Measurements from ENCODE around the gene SPAG5. TPM values are rescaled to one million over a fixed set of nuclear protein-coding genes. Genes with fewer than 3 reads are reported as not detected.
"Not testable (repeated sequence)": the region's sequence is repeated elsewhere in the genome, so short reads cannot be mapped to it uniquely, and the experiment has no call there.

Gene SPAG5
- total and polyA plus RNA-seq, 3 experiments from 2014 or later, result 3.5 to 79.7 (median 77.8) TPM

DNA sequence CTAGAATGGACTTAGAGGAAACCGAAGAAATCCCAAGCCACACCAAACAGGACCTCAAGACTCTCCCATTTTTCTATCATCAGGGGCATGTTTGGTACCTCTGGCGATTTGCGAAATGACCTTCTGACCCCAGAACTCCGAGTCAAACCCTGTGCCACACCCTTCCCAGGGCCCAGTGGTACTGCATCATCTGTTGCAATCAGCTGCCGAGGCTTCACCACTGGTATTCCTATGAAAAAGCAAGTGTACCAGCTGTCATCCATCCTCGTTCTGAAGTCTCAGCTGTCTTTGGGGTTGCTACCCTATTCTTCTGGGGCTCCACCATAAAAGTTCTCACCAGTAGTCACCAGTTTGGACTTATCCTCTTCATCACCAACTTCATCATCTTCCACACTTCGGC lies 17.5 kb upstream of the SPAG5 start:
- H3K9me3 Mint-ChIP-seq, result no peaks in the 10 kb centered on the region
- H3K36me3 Mint-ChIP-seq, result peaks cover 0 to 86% (median 10%) of the 10 kb centered on the region in 3 donors
- Histone ChIP-seq H3K4me3 (ENCODE audit: low read length) (no peak overlapping the region), H3K4me1 (ENCODE audit: insufficient read depth, low read length) (no peaks in the 10 kb centered on the region), H3K27ac (ENCODE audit: low read depth, low read length) (no peak overlapping the region), H3K27me3 (ENCODE audit: insufficient read depth, low read length, poor library complexity, severe bottlenecking) (no peaks in the 10 kb centered on the region), H3K9me3 (ENCODE audit: low read length) (no peaks in the 10 kb centered on the region), H3K36me3 (ENCODE audit: insufficient read depth, low read length) (peaks cover 53% of the 10 kb centered on the region)
- CTCF ChIA-PET, result no interaction called here
- peaks cover 0 to 6% (median 0%) of the 10 kb centered on the region in 3 donors for H3K4me1 Mint-ChIP-seq
- POLR2A ChIA-PET, result interaction anchor here (0.7 kb wide), 1 partner anchor 126 kb away, joined by 3 read pairs; no protein-coding TSS in a partner anchor
- DNase-seq, result no peak
- H3K27ac Mint-ChIP-seq, result peak overlapping the region in 3 of 8 donors; percentile 4 to 82 (median 50)
- no peak overlapping the region for H3K4me3 Mint-ChIP-seq
- no peaks in the 10 kb centered on the region for H3K27me3 Mint-ChIP-seq

DNA sequence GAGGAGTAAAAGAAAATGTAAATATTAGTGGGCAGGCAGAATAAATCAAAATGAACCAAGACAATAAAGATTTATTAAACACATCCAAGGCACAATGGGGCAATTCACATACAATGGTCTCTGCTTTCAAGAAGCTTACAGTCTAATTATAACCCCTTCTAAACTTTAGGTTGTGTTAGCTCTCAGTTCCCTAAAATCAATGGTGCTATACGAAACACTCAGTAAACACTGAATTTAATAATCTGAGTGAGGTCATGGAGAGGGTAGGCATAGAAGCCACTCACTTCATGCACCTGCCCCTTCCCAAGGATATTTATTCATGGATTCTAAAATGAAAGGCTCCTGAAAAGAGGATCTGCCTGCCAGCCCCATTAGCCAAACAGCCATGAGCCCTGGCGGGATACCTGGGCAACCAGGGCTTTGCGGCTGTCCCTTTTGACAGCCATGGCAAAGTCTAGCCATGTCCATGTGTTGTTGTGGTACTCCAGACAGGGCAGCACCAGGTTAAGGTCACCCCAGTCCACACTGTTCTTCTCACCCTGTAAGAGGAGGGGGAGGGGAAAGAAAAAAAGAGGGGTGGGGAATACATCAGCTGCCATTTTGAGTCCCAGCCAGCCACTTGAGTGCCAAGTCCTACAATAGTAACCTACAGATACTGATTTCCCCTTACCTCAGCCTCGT lies 16.6 kb upstream of the SPAG5 start:
- no peak for DNase-seq
- H3K4me3 Mint-ChIP-seq, result no peak overlapping the region
- POLR2A ChIA-PET, result no interaction called here
- Histone ChIP-seq H3K4me3 (ENCODE audit: low read length) (no peak overlapping the region), H3K36me3 (ENCODE audit: insufficient read depth, low read length) (peaks cover 44% of the 10 kb centered on the region), H3K9me3 (ENCODE audit: low read length) (no peaks in the 10 kb centered on the region), H3K27ac (ENCODE audit: low read depth, low read length) (no peak overlapping the region), H3K4me1 (ENCODE audit: insufficient read depth, low read length) (no peaks in the 10 kb centered on the region), H3K27me3 (ENCODE audit: insufficient read depth, low read length, poor library complexity, severe bottlenecking) (no peaks in the 10 kb centered on the region)
- H3K9me3 Mint-ChIP-seq, result no peaks in the 10 kb centered on the region
- peaks cover 0 to 84% (median 12%) of the 10 kb centered on the region in 3 donors for H3K36me3 Mint-ChIP-seq
- CTCF ChIA-PET, result no interaction called here
- H3K27ac Mint-ChIP-seq, result peak overlapping the region in 2 of 8 donors; percentile 4 to 50
- peaks cover 0 to 6% (median 0%) of the 10 kb centered on the region in 3 donors for H3K4me1 Mint-ChIP-seq
- H3K27me3 Mint-ChIP-seq, result no peaks in the 10 kb centered on the region

DNA sequence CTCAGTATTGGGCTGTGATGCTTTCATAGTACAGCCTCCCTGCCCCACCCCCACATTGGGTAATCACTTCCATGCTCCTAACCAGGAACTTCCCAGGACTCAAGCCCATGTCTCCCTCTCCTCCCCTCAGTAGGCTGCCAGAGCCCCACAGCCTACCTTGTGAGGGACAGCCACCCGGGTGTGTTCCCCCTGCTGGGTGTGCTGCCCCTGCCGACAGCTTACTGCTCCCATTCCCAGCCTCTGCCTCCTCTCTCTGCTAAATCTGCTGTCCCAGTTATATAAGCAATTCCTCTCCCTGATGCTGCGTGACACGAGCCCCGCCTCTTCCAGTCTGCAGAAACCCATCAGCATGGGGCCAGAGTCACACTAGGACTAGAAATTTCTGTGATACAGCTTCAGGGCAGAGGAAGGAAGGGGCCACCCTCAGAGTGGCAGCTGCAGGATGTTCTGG lies 15.1 kb upstream of the SPAG5 start, which contains the start of gene RSKR:
Gene RSKR (minus strand): TSS at position 255 of the 451 bp plus-strand sequence. CDS start 24 bp downstream, at position 231.
- H3K4me1 Mint-ChIP-seq, result peaks cover 0 to 6% (median 0%) of the 10 kb centered on the region in 3 donors
- no peak for DNase-seq
- ChIA-PET POLR2A (interaction anchor here (1.2 kb wide), 1 partner anchor 14 kb away, joined by 3 read pairs; no protein-coding TSS in a partner anchor), CTCF (interaction anchor here (1.5 to 5.3 kb wide), 2 partner anchors 24 to 118 kb away, joined by 3 to 37 read pairs; no protein-coding TSS in a partner anchor)
- no peak within 1 kb of the TSS for H3K4me3 Mint-ChIP-seq
- H3K36me3 Mint-ChIP-seq, result peaks cover 0 to 73% (median 8%) of the 10 kb centered on the region in 3 donors
- Histone ChIP-seq H3K4me3 (ENCODE audit: low read length) (no peak within 1 kb of the TSS), H3K27me3 (ENCODE audit: insufficient read depth, low read length, poor library complexity, severe bottlenecking) (no peaks in the 10 kb centered on the region), H3K9me3 (ENCODE audit: low read length) (no peaks in the 10 kb centered on the region), H3K4me1 (ENCODE audit: insufficient read depth, low read length) (no peaks in the 10 kb centered on the region), H3K36me3 (ENCODE audit: insufficient read depth, low read length) (peaks cover 31% of the 10 kb centered on the region), H3K27ac (ENCODE audit: low read depth, low read length) (no peak within 1 kb of the TSS)
- peak within 1 kb of the TSS in 6 of 8 donors; percentile 29 to 80 (median 59) for H3K27ac Mint-ChIP-seq
- H3K27me3 Mint-ChIP-seq, result no peaks in the 10 kb centered on the region
- no peaks in the 10 kb centered on the region for H3K9me3 Mint-ChIP-seq

DNA sequence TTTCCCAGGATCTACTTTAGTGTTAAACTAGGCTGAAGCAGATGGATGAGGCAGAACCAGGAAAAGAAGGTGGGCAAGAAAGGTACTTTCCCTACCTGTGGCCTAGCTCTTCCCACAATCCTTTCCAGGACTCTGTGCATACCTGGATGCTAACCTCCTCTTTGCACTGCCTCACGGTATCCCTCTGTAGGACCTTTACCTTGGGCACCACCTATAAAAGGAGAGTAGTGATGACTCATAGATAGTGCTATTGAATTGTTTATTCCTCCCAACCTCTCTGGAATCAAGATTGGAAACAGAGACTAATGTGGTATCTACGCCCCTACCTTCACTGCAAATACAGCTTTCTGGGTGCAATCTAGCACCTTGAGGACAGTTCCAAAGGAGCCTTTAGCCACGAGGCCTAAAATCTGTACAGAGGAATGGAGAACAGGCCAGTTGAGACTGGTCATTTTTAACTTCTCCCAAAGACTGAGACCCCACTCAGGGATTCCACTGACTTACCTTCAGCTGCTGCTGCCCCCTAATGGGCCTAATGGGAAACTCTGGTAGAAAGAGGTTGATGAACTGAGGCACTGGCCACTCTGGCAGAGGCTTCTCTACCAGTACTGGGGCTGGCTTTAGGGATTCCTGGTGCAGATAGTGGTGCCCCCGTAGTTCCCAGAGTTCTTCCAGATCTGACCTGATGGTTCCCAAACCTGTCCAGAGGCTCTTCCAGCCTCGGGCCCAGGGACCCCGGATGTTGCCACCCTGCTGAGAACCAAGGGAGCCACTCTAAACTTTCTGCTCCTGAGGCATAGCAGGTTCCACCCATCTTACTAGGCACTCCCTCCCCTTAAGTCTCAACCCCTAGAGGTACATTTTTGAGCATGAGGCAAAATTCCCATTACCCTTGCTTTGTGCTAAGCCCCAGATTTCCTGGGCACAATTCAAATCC lies 14.4 kb upstream of the SPAG5 start:
- H3K27ac ChIP-seq (ENCODE audit: low read depth, low read length), result no peak overlapping the region
- no peaks in the 10 kb centered on the region for H3K27me3 ChIP-seq (ENCODE audit: insufficient read depth, low read length, poor library complexity, severe bottlenecking)
- Mint-ChIP-seq H3K4me1 (peaks cover 0 to 6% (median 0%) of the 10 kb centered on the region in 3 donors), H3K4me3 (no peak overlapping the region), H3K9me3 (no peaks in the 10 kb centered on the region), H3K27ac (peak overlapping the region in 4 of 8 donors; percentile 58 to 80 (median 70)), H3K36me3 (peaks cover 0 to 66% (median 8%) of the 10 kb centered on the region in 3 donors), H3K27me3 (no peaks in the 10 kb centered on the region)
- DNase-seq, result peak; percentile 6 to 59 (median 18)
- H3K9me3 ChIP-seq (ENCODE audit: low read length), result no peaks in the 10 kb centered on the region
- H3K4me3 ChIP-seq (ENCODE audit: low read length), result no peak overlapping the region
- POLR2A ChIA-PET, result interaction anchor here (0.7 to 1.2 kb wide), 2 partner anchors 14 to 32 kb away, joined by 3 read pairs; partner anchors contain the start of gene BLTP2
- CTCF ChIA-PET, result interaction anchor here (0.8 to 5.3 kb wide), 8 partner anchors 10 to 118 kb away, joined by 3 to 37 read pairs (median 4); partner anchors contain the start of gene PIGS
- H3K4me1 ChIP-seq (ENCODE audit: insufficient read depth, low read length), result no peaks in the 10 kb centered on the region
- peaks cover 24% of the 10 kb centered on the region for H3K36me3 ChIP-seq (ENCODE audit: insufficient read depth, low read length)

DNA sequence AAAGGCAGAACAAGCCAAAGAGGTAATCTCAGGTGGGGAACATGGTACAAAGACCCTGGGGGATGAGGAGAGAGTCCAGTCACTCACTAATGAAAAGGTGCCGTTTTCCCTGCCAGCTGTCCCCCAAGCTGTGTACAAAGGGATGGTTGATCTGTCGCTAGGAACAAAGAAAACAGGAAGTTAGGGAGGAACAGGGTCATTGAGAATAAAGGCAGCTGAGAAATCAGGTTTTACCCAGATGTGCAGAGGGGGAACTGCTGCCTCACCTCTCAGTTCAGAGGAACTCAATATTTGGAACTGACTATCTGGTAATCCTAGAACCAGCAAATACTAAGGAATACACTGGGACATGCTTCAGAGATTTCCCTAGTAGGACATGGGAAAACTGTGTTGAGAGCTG lies 13.7 kb upstream of the SPAG5 start:
- no peaks in the 10 kb centered on the region for H3K27me3 ChIP-seq (ENCODE audit: insufficient read depth, low read length, poor library complexity, severe bottlenecking)
- H3K27ac Mint-ChIP-seq, result peak overlapping the region in 6 of 8 donors; percentile 7 to 77 (median 58)
- H3K27me3 Mint-ChIP-seq, result no peaks in the 10 kb centered on the region
- no peak overlapping the region for H3K4me3 ChIP-seq (ENCODE audit: low read length)
- peaks cover 0 to 64% (median 8%) of the 10 kb centered on the region in 3 donors for H3K36me3 Mint-ChIP-seq
- H3K9me3 ChIP-seq (ENCODE audit: low read length), result no peaks in the 10 kb centered on the region
- ChIA-PET CTCF (interaction anchor here (0.8 to 5.3 kb wide), 8 partner anchors 11 to 117 kb away, joined by 3 to 37 read pairs (median 4); partner anchors contain the start of gene PIGS), POLR2A (interaction anchor here (0.7 to 1.2 kb wide), 2 partner anchors 13 to 32 kb away, joined by 3 read pairs; partner anchors contain the start of gene BLTP2)
- H3K36me3 ChIP-seq (ENCODE audit: insufficient read depth, low read length), result peaks cover 22% of the 10 kb centered on the region
- H3K4me1 Mint-ChIP-seq, result peaks cover 0 to 6% (median 0%) of the 10 kb centered on the region in 3 donors
- no peaks in the 10 kb centered on the region for H3K4me1 ChIP-seq (ENCODE audit: insufficient read depth, low read length)
- no peak for DNase-seq
- no peaks in the 10 kb centered on the region for H3K9me3 Mint-ChIP-seq
- no peak overlapping the region for H3K27ac ChIP-seq (ENCODE audit: low read depth, low read length)
- H3K4me3 Mint-ChIP-seq, result no peak overlapping the region

DNA sequence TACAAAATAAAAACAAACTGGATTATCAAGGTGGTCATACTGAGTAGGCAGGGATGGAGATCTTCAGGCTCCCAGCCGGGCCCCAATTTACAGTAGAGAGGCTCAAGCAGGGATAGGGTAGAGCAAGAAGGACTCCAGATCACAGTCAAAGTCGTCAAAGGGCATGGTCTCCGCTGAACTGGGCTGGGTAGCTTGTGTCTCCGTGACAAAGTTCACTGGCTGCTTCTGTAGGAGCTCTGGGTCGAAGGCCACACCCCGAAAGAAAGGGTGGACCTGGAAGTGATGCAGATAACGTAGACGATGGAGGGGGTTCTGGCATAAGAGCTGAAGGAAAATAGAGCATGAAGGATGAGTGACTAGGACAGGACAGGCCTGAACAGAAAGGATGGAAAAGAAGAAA lies 11.6 kb upstream of the SPAG5 start:
- H3K27me3 Mint-ChIP-seq, result no peaks in the 10 kb centered on the region
- H3K9me3 Mint-ChIP-seq, result no peaks in the 10 kb centered on the region
- H3K4me1 Mint-ChIP-seq, result peaks cover 0 to 6% (median 0%) of the 10 kb centered on the region in 3 donors
- H3K36me3 Mint-ChIP-seq, result peaks cover 0 to 47% (median 4%) of the 10 kb centered on the region in 3 donors
- ChIA-PET POLR2A (interaction anchor here (0.7 kb wide), 1 partner anchor 38 kb away, joined by 4 read pairs; no protein-coding TSS in a partner anchor), CTCF (interaction anchor here (1.4 to 5.3 kb wide), 3 partner anchors 9 to 115 kb away, joined by 4 to 37 read pairs (median 21); no protein-coding TSS in a partner anchor)
- no peaks in the 10 kb centered on the region for H3K9me3 ChIP-seq (ENCODE audit: low read length)
- no peak overlapping the region for H3K27ac ChIP-seq (ENCODE audit: low read depth, low read length)
- H3K4me3 ChIP-seq (ENCODE audit: low read length), result no peak overlapping the region
- no peaks in the 10 kb centered on the region for H3K27me3 ChIP-seq (ENCODE audit: insufficient read depth, low read length, poor library complexity, severe bottlenecking)
- no peak for DNase-seq
- no peak overlapping the region for H3K4me3 Mint-ChIP-seq
- no peaks in the 10 kb centered on the region for H3K4me1 ChIP-seq (ENCODE audit: insufficient read depth, low read length)
- peak overlapping the region in 4 of 8 donors; percentile 14 to 74 (median 60) for H3K27ac Mint-ChIP-seq
- H3K36me3 ChIP-seq (ENCODE audit: insufficient read depth, low read length), result peaks cover under 1% of the 10 kb centered on the region

DNA sequence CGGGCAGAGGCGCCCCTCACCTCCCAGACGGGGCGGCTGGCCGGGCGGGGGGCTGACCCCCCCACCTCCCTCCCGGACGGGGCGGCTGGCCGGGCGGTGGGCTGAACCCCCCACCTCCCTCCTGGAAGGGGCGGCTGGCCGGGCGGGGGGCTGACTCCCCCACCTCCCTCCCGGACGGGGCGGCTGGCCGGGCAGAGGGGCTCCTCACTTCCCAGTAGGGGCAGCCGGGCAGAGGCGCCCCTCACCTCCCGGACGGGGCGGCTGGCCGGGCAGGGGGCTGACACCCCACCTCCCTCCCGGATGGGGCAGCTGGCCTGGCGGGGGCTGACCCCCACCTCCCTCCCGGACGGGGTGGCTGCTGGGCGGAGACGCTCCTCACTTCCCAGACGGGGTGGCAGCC lies 5.2 kb upstream of the SPAG5 start:
- POLR2A ChIA-PET; CTCF ChIA-PET; H3K36me3 ChIP-seq (ENCODE audit: insufficient read depth, low read length); H3K9me3 ChIP-seq (ENCODE audit: low read length); H3K36me3 Mint-ChIP-seq; H3K27ac ChIP-seq (ENCODE audit: low read depth, low read length); H3K4me1 ChIP-seq (ENCODE audit: insufficient read depth, low read length); H3K27ac Mint-ChIP-seq; H3K27me3 Mint-ChIP-seq; H3K27me3 ChIP-seq (ENCODE audit: insufficient read depth, low read length, poor library complexity, severe bottlenecking); H3K4me1 Mint-ChIP-seq; DNase-seq; H3K9me3 Mint-ChIP-seq; H3K4me3 ChIP-seq (ENCODE audit: low read length); H3K4me3 Mint-ChIP-seq: not testable (repeated sequence)

Data from CD8-positive, alpha-beta memory T cell (primary cell).